MM.1S (cell line): Measurements from ENCODE around the gene GGT6.

Experiments used
- DNase-seq: peaks from one replicate; pipeline ENCODE4 v3.0.0-alpha.2; 2015
- H2AFZ ChIP-seq: fragments of 300-600 bp; sonication (generic); 2 replicates; pipeline ENCODE4 v1.6.0; 2016; ENCODE audit warnings: antibody characterized with exemption, low read length
- H3F3A ChIP-seq: fragments of 300-600 bp; sonication (generic); 2 replicates; pipeline ENCODE4 v1.6.1; 2016; ENCODE audit warnings: mild to moderate bottlenecking, antibody characterized with exemption, low read length, moderate library complexity, mixed read lengths; ENCODE audit not compliant: insufficient read depth
- H3K27ac ChIP-seq: fragments of 300-600 bp; sonication (generic); 2 replicates; pipeline ENCODE4 v1.5.1; 2016; ENCODE audit warnings: mild to moderate bottlenecking, low read length
- H3K27me3 ChIP-seq: fragments of 300-600 bp; sonication (generic); replicated peaks from 2 replicates; pipeline ENCODE4 v1.6.0; 2016; ENCODE audit warnings: low read length; ENCODE audit not compliant: insufficient read depth
- H3K36me3 ChIP-seq: fragments of 300-600 bp; sonication (generic); replicated peaks from 2 replicates; pipeline ENCODE4 v1.6.1; 2016; ENCODE audit warnings: mild to moderate bottlenecking, low read length, mixed read lengths; ENCODE audit not compliant: insufficient read depth
- H3K4me1 ChIP-seq: fragments of 300-600 bp; sonication (generic); 2 replicates; pipeline ENCODE4 v1.6.1; 2016; ENCODE audit warnings: low read length, mixed read lengths
- H3K4me2 ChIP-seq: fragments of 300-600 bp; sonication (generic); 2 replicates; pipeline ENCODE4 v1.6.0; 2016; ENCODE audit warnings: low read depth, low read length
- H3K4me3 ChIP-seq: fragments of 300-600 bp; sonication (generic); 2 replicates; pipeline ENCODE4 v1.5.1; 2016; ENCODE audit warnings: low read length, mixed read lengths
- H3K79me2 ChIP-seq: fragments of 300-600 bp; sonication (generic); 2 replicates; pipeline ENCODE4 v1.6.1; 2016; ENCODE audit warnings: mixed run types, low read length, mixed read lengths
- H3K9ac ChIP-seq: fragments of 300-600 bp; sonication (generic); 2 replicates; pipeline ENCODE4 v1.6.1; 2016; ENCODE audit warnings: low read length, mixed read lengths
- H3K9me2 ChIP-seq: fragments of 300-600 bp; sonication (generic); replicated peaks from 2 replicates; pipeline ENCODE4 v1.6.1; 2016; ENCODE audit warnings: mild to moderate bottlenecking, low read length, mixed read lengths; ENCODE audit not compliant: insufficient read depth
- H3K9me3 ChIP-seq: fragments of 300-600 bp; sonication (generic); replicated peaks from 2 replicates; pipeline ENCODE4 v1.6.1; 2016; ENCODE audit warnings: mild to moderate bottlenecking, low read length, mixed read lengths; ENCODE audit not compliant: insufficient read depth
- H4K20me1 ChIP-seq: fragments of 300-600 bp; sonication (generic); 2 replicates; pipeline ENCODE4 v1.6.1; 2016; ENCODE audit warnings: mild to moderate bottlenecking, low read length, moderate library complexity, mixed read lengths; ENCODE audit not compliant: insufficient read depth
- CTCF ChIP-seq: fragments of 300-600 bp; sonication (generic); IDR thresholded peaks from 2 replicates; pipeline ENCODE4 v1.5.1; 2016; ENCODE audit warnings: antibody characterized with exemption, low read length, mixed read lengths
- EZH2 ChIP-seq: fragments of 300-600 bp; sonication (generic); optimal IDR thresholded peaks from 2 replicates; pipeline ENCODE3; 2017; ENCODE audit warnings: low read depth, mild to moderate bottlenecking, antibody characterized with exemption, low read length, mixed read lengths
- EZH2phosphoT487 ChIP-seq: fragments of 300-600 bp; sonication (generic); IDR thresholded peaks from 2 replicates; pipeline ENCODE4 v1.6.1; 2018; ENCODE audit warnings: antibody characterized with exemption, low read length

Gene GGT6

GRCh38 chr17:4542003-4542725 lies 18.2 kb downstream of the GGT6 start:
- H3K27ac ChIP-seq: no peak overlapping the region
- H3K9me3 ChIP-seq: no peaks in the 10 kb centered on the region
- H3K4me2 ChIP-seq: no peak overlapping the region
- no peak overlapping the region for H2AFZ ChIP-seq
- H3F3A ChIP-seq: no peaks in the 10 kb centered on the region
- no peaks in the 10 kb centered on the region for H3K27me3 ChIP-seq
- no peaks in the 10 kb centered on the region for H4K20me1 ChIP-seq
- H3K79me2 ChIP-seq: no peaks in the 10 kb centered on the region
- TF ChIP-seq EZH2: no peak
- H3K4me1 ChIP-seq: no peaks in the 10 kb centered on the region
- H3K9me2 ChIP-seq: no peaks in the 10 kb centered on the region
- H3K4me3 ChIP-seq: no peak overlapping the region
- H3K36me3 ChIP-seq: peaks cover 3% of the 10 kb centered on the region; the same call in 1 of the 2 replicates
- no peak for DNase-seq
- no peak overlapping the region for H3K9ac ChIP-seq

GRCh38 chr17:4541328-4542002 lies 18.9 kb downstream of the GGT6 start:
- H3K9me2 ChIP-seq: no peaks in the 10 kb centered on the region
- no peak for DNase-seq
- no peaks in the 10 kb centered on the region; the same call in 1 of the 2 replicates for H3F3A ChIP-seq
- H3K27ac ChIP-seq: no peak overlapping the region
- peaks cover 3% of the 10 kb centered on the region; the same call in 1 of the 2 replicates for H3K36me3 ChIP-seq
- H3K27me3 ChIP-seq: no peaks in the 10 kb centered on the region
- H3K4me1 ChIP-seq: no peaks in the 10 kb centered on the region
- H3K4me2 ChIP-seq: no peak overlapping the region
- TF ChIP-seq CTCF (no peak), EZH2 (no peak), EZH2phosphoT487 (no peak)
- H3K79me2 ChIP-seq: no peaks in the 10 kb centered on the region
- no peak overlapping the region for H2AFZ ChIP-seq
- H3K9me3 ChIP-seq: no peaks in the 10 kb centered on the region
- no peak overlapping the region for H3K4me3 ChIP-seq
- H4K20me1 ChIP-seq: no peaks in the 10 kb centered on the region
- no peak overlapping the region for H3K9ac ChIP-seq

GRCh38 chr17:4540687-4541327 lies 19.6 kb downstream of the GGT6 start:
- H3K4me2 ChIP-seq: no peak overlapping the region
- H3K4me3 ChIP-seq: no peak overlapping the region
- no peak overlapping the region for H3K27ac ChIP-seq
- no peaks in the 10 kb centered on the region for H3K9me2 ChIP-seq
- no peaks in the 10 kb centered on the region for H3K27me3 ChIP-seq
- H3K4me1 ChIP-seq: no peaks in the 10 kb centered on the region
- DNase-seq: no peak
- H2AFZ ChIP-seq: no peak overlapping the region
- H3F3A ChIP-seq: no peaks in the 10 kb centered on the region; the same call in 1 of the 2 replicates
- TF ChIP-seq CTCF (no peak), EZH2 (no peak), EZH2phosphoT487 (no peak)
- no peaks in the 10 kb centered on the region for H3K9me3 ChIP-seq
- no peaks in the 10 kb centered on the region for H4K20me1 ChIP-seq
- H3K79me2 ChIP-seq: no peaks in the 10 kb centered on the region
- H3K9ac ChIP-seq: no peak overlapping the region
- H3K36me3 ChIP-seq: peaks cover 3% of the 10 kb centered on the region; the same call in 1 of the 2 replicates
